Hepatocyte (in vitro differentiated cells): ENCODE data around the gene ASIC2. TPM values are rescaled to one million over a fixed set of nuclear protein-coding genes. Genes with fewer than 3 reads are reported as not detected.

Experiments used
- DNase-seq: peaks from one replicate; pipeline ENCODE4 v3.0.0-alpha.2; 2016; ENCODE audit warnings: low spot score
- H2AFZ ChIP-seq: fragments of 200-600 bp; sonication (generic); 2 replicates; pipeline ENCODE4 v1.6.0; 2016; ENCODE audit warnings: antibody characterized with exemption, mild to moderate bottlenecking
- H3K27ac ChIP-seq: fragments of 200-600 bp; sonication (generic); 2 replicates; pipeline ENCODE4 v1.5.1; 2016; ENCODE audit warnings: mild to moderate bottlenecking
- H3K27me3 ChIP-seq: fragments of 200-600 bp; sonication (generic); 2 replicates; pipeline ENCODE4 v1.6.1; 2016
- H3K36me3 ChIP-seq: fragments of 200-600 bp; sonication (generic); replicated peaks from 2 replicates; pipeline ENCODE4 v1.5.1; 2016; ENCODE audit warnings: low read depth; ENCODE audit not compliant: insufficient read depth
- H3K4me1 ChIP-seq: fragments of 200-600 bp; sonication (generic); 2 replicates; pipeline ENCODE4 v1.5.1; 2016; ENCODE audit warnings: mild to moderate bottlenecking, moderate library complexity; ENCODE audit not compliant: insufficient read depth
- H3K4me2 ChIP-seq: fragments of 200-600 bp; sonication (generic); 2 replicates; pipeline ENCODE4 v1.6.0; 2016
- H3K4me3 ChIP-seq: fragments of 200-600 bp; sonication (generic); 2 replicates; pipeline ENCODE4 v1.5.1; 2016; ENCODE audit warnings: mild to moderate bottlenecking
- H3K79me2 ChIP-seq: fragments of 200-600 bp; sonication (generic); 2 replicates; pipeline ENCODE4 v1.6.0; 2017; ENCODE audit warnings: mild to moderate bottlenecking
- H3K9me2 ChIP-seq: fragments of 200-600 bp; sonication (generic); replicated peaks from 2 replicates; pipeline ENCODE4 v1.6.0; 2017; ENCODE audit warnings: mild to moderate bottlenecking; ENCODE audit not compliant: insufficient read depth
- H3K9me3 ChIP-seq: fragments of 200-600 bp; sonication (generic); 2 replicates; pipeline ENCODE4 v1.5.1; 2016; ENCODE audit warnings: low read depth, mild to moderate bottlenecking
- H4K20me1 ChIP-seq: fragments of 200-600 bp; sonication (generic); 2 replicates; pipeline ENCODE4 v1.6.0; 2016; ENCODE audit warnings: mild to moderate bottlenecking; ENCODE audit not compliant: insufficient read depth, poor library complexity, severe bottlenecking
- EZH2 ChIP-seq: fragments of 200-600 bp; sonication (generic); IDR thresholded peaks from 2 replicates; pipeline ENCODE4 v1.6.1; 2016; ENCODE audit warnings: antibody characterized with exemption, mild to moderate bottlenecking, borderline replicate concordance
- EZH2phosphoT487 ChIP-seq: fragments of 200-600 bp; sonication (generic); IDR thresholded peaks from one replicate; pipeline ENCODE4 v1.6.1; 2018; ENCODE audit warnings: antibody characterized with exemption, mild to moderate bottlenecking, low read depth, moderate library complexity; ENCODE audit not compliant: unreplicated experiment, severe bottlenecking
- WGBS: methylation state at CpG from one replicate; pipeline ENCODE4 v1.1.6; 2016; ENCODE audit warnings: low lambda C conversion rate; ENCODE audit errors: missing lambda C conversion rate; 5-methylcytosine and 5-hydroxymethylcytosine counted together
- polyA plus RNA-seq: library from polyadenylated mRNA; unstranded; fragments of >200 nt; fragmentation: Nextera tagmentation; extraction: Ambion mirVana; gene quantifications from 2 replicates; pipeline ENCODE4 v1.2.1, GENCODE V29; 2016
- total RNA-seq: library from RNA; depleted of rRNA; stranded (reverse); fragments of >200 nt; gene quantifications from 2 replicates; pipeline ENCODE4 v1.2.3, GENCODE V29; 2014
- TF ChIP-seq, protein P1 (sequence below): fragments of 200-600 bp; sonication (generic); IDR thresholded peaks from 2 replicates; pipeline ENCODE4 v1.5.1; 2016; ENCODE audit warnings: antibody characterized with exemption, mild to moderate bottlenecking; ENCODE audit not compliant: poor library complexity

ASIC2 gene
- total and polyA plus RNA-seq, 2 experiments from 2014 or later, result 2.3 to 3.3 TPM

DNA sequence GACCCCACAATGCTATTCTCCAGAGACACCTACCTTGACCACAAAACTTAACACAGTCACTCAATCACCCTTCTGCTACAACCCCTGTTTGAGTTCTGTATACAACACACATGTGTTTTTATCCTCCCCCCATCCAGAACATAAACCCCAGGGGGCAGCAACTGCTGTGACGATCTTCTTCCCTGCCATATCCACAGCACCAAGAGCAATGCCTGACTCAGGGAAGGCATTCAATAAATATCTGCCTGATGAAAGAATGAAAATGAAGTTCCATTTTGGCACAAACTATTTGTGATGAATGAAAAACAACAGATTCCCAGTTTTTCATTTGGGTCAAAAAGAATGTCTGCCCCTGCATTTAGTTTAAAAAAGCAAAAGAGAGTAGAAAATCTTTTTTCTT is 27.0 kb downstream of the ASIC2 start:
- Histone ChIP-seq H3K4me3 (no peak overlapping the region), H2AFZ (no peak overlapping the region), H3K4me1 (no peaks in the 10 kb centered on the region), H3K9me2 (no peaks in the 10 kb centered on the region), H3K4me2 (no peak overlapping the region), H3K27ac (no peak overlapping the region), H3K9me3 (no peaks in the 10 kb centered on the region), H3K79me2 (no peaks in the 10 kb centered on the region), H3K36me3 (no peaks in the 10 kb centered on the region), H4K20me1 (no peaks in the 10 kb centered on the region), H3K27me3 (no peaks in the 10 kb centered on the region)
- no peak for DNase-seq
- TF ChIP-seq, protein P1, sequence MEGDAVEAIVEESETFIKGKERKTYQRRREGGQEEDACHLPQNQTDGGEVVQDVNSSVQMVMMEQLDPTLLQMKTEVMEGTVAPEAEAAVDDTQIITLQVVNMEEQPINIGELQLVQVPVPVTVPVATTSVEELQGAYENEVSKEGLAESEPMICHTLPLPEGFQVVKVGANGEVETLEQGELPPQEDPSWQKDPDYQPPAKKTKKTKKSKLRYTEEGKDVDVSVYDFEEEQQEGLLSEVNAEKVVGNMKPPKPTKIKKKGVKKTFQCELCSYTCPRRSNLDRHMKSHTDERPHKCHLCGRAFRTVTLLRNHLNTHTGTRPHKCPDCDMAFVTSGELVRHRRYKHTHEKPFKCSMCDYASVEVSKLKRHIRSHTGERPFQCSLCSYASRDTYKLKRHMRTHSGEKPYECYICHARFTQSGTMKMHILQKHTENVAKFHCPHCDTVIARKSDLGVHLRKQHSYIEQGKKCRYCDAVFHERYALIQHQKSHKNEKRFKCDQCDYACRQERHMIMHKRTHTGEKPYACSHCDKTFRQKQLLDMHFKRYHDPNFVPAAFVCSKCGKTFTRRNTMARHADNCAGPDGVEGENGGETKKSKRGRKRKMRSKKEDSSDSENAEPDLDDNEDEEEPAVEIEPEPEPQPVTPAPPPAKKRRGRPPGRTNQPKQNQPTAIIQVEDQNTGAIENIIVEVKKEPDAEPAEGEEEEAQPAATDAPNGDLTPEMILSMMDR, result no peak
- no peak for TF ChIP-seq EZH2phosphoT487
- no peak for TF ChIP-seq EZH2
- WGBS, result 80% methylated on average over 1 of the region's 1 CpG

DNA sequence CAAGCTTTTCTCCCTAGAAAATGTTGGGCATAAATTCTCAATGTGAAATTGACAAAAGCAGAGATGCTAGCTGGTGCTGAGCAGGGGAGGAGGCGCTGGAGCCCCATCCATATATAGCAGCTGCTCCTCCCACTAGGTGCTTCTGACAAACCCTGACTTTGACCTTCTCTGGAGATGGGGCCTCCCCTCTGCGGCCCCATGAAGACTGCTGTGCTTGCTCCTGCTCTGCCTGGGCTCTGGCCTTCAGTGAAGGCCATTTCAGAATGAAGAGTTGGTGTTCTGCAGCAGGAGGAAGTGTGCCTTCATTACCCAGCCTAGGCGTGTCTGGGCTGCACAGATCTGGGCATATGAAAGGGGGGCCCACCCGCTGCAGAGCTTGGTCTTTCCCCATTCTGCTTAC is 29.7 kb downstream of the ASIC2 start:
- no peaks in the 10 kb centered on the region for H3K36me3 ChIP-seq
- H3K4me2 ChIP-seq, result no peak overlapping the region
- no peaks in the 10 kb centered on the region for H3K79me2 ChIP-seq
- H4K20me1 ChIP-seq, result no peaks in the 10 kb centered on the region
- WGBS, result 81% methylated on average over 4 of the region's 4 CpGs
- H3K27ac ChIP-seq, result no peak overlapping the region
- TF ChIP-seq EZH2phosphoT487 (no peak), EZH2 (no peak)
- TF ChIP-seq, protein P1, result no peak
- no peaks in the 10 kb centered on the region for H3K4me1 ChIP-seq
- H3K27me3 ChIP-seq, result no peaks in the 10 kb centered on the region
- no peak for DNase-seq
- H3K9me3 ChIP-seq, result no peaks in the 10 kb centered on the region
- H3K9me2 ChIP-seq, result no peaks in the 10 kb centered on the region
- no peak overlapping the region for H2AFZ ChIP-seq
- H3K4me3 ChIP-seq, result no peak overlapping the region

DNA sequence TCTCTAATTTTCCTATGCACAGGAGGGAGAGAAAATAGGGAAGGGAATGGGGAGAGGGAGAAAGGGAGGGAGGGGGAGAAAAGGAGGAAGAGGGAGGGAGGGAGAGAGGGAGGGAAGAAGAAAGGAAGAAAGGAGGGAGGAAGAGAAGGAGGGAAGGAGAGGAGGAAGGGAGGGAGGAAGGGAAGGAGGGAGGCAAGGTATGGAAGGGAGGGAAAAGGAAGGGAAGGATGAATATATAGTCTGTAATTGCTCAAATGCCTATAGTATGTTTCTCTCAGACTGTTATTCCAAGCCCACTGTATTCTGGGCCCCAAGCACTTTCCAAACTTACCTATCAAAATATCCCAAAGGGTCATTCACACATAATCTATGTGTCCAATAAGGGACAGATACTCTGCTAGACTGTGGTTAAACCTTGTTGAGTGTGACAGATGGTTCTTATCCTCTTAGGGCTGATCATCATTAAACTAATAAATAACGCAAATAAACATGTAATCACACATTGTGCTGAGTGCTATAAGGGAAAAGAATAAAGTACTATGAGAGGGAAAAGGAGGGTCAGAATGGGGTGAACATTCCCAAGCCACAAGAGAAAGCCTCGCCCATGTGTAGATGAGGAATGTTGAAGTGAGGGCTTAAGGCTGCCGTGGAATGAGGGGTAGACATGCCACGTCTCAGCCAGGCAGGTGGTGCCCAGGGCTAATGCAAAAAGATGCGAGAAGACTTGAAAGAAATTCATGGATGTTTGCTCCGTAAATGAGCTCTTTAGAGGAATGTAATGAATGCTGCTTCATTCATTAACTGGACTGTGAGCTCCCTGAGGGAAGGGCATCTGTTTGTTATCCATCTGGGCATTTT is 30.6 kb downstream of the ASIC2 start:
- TF ChIP-seq, protein P1, result no peak
- TF ChIP-seq EZH2phosphoT487, result no peak
- TF ChIP-seq EZH2, result no peak
- Histone ChIP-seq H3K79me2 (no peaks in the 10 kb centered on the region), H3K36me3 (no peaks in the 10 kb centered on the region), H3K27me3 (no peaks in the 10 kb centered on the region), H3K27ac (no peak overlapping the region), H3K4me2 (no peak overlapping the region), H2AFZ (no peak overlapping the region), H3K9me2 (no peaks in the 10 kb centered on the region), H3K4me3 (no peak overlapping the region), H4K20me1 (no peaks in the 10 kb centered on the region), H3K4me1 (no peaks in the 10 kb centered on the region), H3K9me3 (no peaks in the 10 kb centered on the region)
- DNase-seq, result no peak
- 84% methylated on average over 6 of the region's 6 CpGs for WGBS
